Smooth muscle cell (in vitro differentiated cells): ENCODE measurements around the gene ETS1. TPM values are rescaled to one million over a fixed set of nuclear protein-coding genes. Genes with fewer than 3 reads are reported as not detected.

Experiments used
- DNase-seq: peaks from one replicate; lab custom pipeline; 2025; ENCODE audit not compliant: unreplicated experiment; lab: John Stamatoyannopoulos, UW
- H2AFZ ChIP-seq: fragments of 200-600 bp; sonication (generic); 2 replicates; pipeline ENCODE4 v1.6.0; 2016; ENCODE audit warnings: antibody characterized with exemption, low read depth, mild to moderate bottlenecking
- H3F3A ChIP-seq: fragments of 200-600 bp; sonication (generic); 2 replicates; pipeline ENCODE4 v1.6.0; 2017; ENCODE audit warnings: antibody characterized with exemption, low read depth
- H3K27ac ChIP-seq: fragments of 200-600 bp; sonication (generic); 2 replicates; pipeline ENCODE4 v1.5.1; 2016; ENCODE audit warnings: low read depth, mild to moderate bottlenecking
- H3K27me3 ChIP-seq: fragments of 200-600 bp; sonication (generic); 2 replicates; pipeline ENCODE4 v1.6.1; 2016; ENCODE audit warnings: low read depth, mild to moderate bottlenecking
- H3K36me3 ChIP-seq: fragments of 200-600 bp; sonication (generic); 2 replicates; pipeline ENCODE4 v1.5.1; 2016; ENCODE audit warnings: low read depth
- H3K4me1 ChIP-seq: fragments of 200-600 bp; sonication (generic); 2 replicates; pipeline ENCODE4 v1.5.1; 2016; ENCODE audit warnings: low read depth
- H3K4me2 ChIP-seq: fragments of 200-600 bp; sonication (generic); 2 replicates; pipeline ENCODE4 v1.6.0; 2016; ENCODE audit warnings: mild to moderate bottlenecking
- H3K4me3 ChIP-seq: fragments of 200-600 bp; sonication (generic); 2 replicates; pipeline ENCODE4 v1.5.1; 2016; ENCODE audit warnings: mild to moderate bottlenecking
- H3K79me2 ChIP-seq: fragments of 200-600 bp; sonication (generic); 2 replicates; pipeline ENCODE4 v1.6.0; 2016; ENCODE audit warnings: low read depth, mild to moderate bottlenecking
- H3K9ac ChIP-seq: fragments of 200-600 bp; sonication (generic); 2 replicates; pipeline ENCODE4 v1.6.0; 2016; ENCODE audit warnings: low read depth
- H3K9me3 ChIP-seq: fragments of 200-600 bp; sonication (generic); replicated peaks from 2 replicates; pipeline ENCODE4 v1.5.1; 2016; ENCODE audit warnings: low read depth
- H4K20me1 ChIP-seq: fragments of 200-600 bp; sonication (generic); 2 replicates; pipeline ENCODE4 v1.6.0; 2016; ENCODE audit warnings: low read depth
- WGBS: methylation state at CpG from one replicate; pipeline ENCODE4 v1.1.7; 2016; ENCODE audit warnings: low lambda C conversion rate; 5-methylcytosine and 5-hydroxymethylcytosine counted together
- polyA plus RNA-seq: library from polyadenylated mRNA; unstranded; fragments of >200 nt; fragmentation: Nextera tagmentation; extraction: Ambion mirVana; gene quantifications from 2 replicates; pipeline ENCODE4 v1.2.1, GENCODE V29; 2016
- total RNA-seq: library from RNA; depleted of rRNA; stranded (reverse); fragments of >200 nt; gene quantifications from 2 replicates; pipeline ENCODE4 v1.2.3, GENCODE V29; 2014
- TF ChIP-seq, protein P1 (sequence below): fragments of 200-600 bp; sonication (generic); IDR thresholded peaks from 2 replicates; pipeline ENCODE4 v1.5.1; 2017; ENCODE audit warnings: borderline replicate concordance, mild to moderate bottlenecking, antibody characterized with exemption; ENCODE audit not compliant: insufficient read depth, poor library complexity, severe bottlenecking

The ETS1 gene
- total and polyA plus RNA-seq, 2 experiments from 2014 or later, result 4.1 to 22.8 TPM

DNA sequence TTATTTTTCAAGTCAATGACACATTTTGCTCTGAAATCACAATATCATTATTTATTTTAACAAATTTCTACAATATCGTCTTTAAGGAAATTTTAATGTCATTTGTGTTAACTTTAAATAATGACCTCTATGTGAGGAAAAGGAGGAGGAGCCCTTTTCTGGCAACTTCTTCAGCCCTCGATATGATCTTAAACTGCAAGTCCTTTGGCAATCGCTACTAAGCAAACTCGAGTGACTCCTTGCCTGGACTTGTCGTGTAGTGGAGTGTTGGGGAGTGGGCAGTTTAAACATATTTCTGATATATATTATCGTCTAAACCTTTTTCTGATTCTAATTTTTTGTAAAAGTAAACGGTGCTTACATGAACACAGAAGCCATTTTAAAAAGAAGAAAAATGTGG lies 16.7 kb downstream of the ETS1 start:
- Histone ChIP-seq H3K4me3 (no peak overlapping the region), H3K27me3 (no peaks in the 10 kb centered on the region), H3K9me3 (no peaks in the 10 kb centered on the region), H3K36me3 (no peaks in the 10 kb centered on the region), H2AFZ (no peak overlapping the region), H4K20me1 (no peaks in the 10 kb centered on the region), H3K4me1 (no peaks in the 10 kb centered on the region), H3K79me2 (no peaks in the 10 kb centered on the region), H3K27ac (no peak overlapping the region), H3F3A (peaks cover 1% of the 10 kb centered on the region), H3K9ac (no peak overlapping the region), H3K4me2 (no peak overlapping the region)
- 94% methylated on average over 7 of the region's 7 CpGs for WGBS
- DNase-seq, result no peak
- TF ChIP-seq, protein P1, sequence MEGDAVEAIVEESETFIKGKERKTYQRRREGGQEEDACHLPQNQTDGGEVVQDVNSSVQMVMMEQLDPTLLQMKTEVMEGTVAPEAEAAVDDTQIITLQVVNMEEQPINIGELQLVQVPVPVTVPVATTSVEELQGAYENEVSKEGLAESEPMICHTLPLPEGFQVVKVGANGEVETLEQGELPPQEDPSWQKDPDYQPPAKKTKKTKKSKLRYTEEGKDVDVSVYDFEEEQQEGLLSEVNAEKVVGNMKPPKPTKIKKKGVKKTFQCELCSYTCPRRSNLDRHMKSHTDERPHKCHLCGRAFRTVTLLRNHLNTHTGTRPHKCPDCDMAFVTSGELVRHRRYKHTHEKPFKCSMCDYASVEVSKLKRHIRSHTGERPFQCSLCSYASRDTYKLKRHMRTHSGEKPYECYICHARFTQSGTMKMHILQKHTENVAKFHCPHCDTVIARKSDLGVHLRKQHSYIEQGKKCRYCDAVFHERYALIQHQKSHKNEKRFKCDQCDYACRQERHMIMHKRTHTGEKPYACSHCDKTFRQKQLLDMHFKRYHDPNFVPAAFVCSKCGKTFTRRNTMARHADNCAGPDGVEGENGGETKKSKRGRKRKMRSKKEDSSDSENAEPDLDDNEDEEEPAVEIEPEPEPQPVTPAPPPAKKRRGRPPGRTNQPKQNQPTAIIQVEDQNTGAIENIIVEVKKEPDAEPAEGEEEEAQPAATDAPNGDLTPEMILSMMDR, result no peak

DNA sequence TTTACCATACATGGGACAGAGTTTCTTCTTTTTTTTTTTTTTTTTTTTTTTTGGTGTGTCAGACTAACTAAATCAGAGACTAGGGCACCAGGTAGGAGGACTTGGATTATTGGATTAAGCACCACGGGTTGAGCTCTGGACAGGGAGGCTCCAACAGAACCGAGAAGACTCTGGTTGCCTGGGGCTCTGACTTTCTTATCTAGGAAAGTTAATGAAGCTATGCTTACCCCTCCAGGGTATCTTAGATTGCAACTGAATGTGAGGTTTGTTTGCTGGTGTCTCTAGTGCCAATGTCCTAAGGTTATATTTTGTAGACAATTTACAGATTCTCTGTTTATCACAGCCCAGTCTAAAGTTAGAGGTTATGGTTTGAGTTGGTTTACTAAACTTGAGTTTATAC lies 18.1 kb downstream of the ETS1 start:
- Histone ChIP-seq H3K9me3 (no peaks in the 10 kb centered on the region), H3K36me3 (no peaks in the 10 kb centered on the region), H3K79me2 (no peaks in the 10 kb centered on the region), H3F3A (no peaks in the 10 kb centered on the region), H3K4me1 (no peaks in the 10 kb centered on the region), H4K20me1 (no peaks in the 10 kb centered on the region), H2AFZ (no peak overlapping the region), H3K4me2 (no peak overlapping the region), H3K4me3 (no peak overlapping the region), H3K27me3 (no peaks in the 10 kb centered on the region), H3K9ac (no peak overlapping the region), H3K27ac (no peak overlapping the region)
- no peak for DNase-seq
- WGBS, result 0% methylated on average over 2 of the region's 2 CpGs
- TF ChIP-seq, protein P1, result no peak

DNA sequence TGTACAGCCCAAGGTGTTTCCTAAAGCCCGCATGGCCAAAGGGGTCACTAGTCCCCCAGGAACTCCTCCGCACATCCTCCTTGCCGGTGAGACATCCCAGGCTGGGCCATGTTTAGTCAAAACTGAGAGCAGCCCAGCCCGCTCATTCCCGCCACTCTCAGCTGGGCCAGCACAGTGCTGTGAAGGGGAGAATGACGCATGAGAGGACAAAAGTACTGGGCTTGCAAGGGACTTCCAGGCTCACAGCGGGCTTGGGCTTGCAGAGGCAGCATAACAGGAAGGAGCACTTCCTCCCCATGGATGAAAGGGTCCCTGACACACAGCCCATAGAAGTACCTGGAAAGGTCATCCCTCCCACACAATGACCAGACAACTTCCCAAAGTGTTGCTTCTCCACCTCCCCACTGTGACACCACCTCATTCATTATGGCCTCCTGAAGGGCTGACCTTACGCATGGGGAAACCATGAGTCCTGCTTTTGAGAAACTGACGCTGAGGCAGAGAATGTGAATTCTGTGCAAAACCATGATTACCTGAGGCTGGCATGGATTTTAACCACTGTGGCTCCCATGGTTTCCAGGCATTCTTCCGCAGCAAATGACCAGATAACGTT lies 19.1 kb downstream of the ETS1 start:
- Histone ChIP-seq H3K4me1 (no peaks in the 10 kb centered on the region), H3K27me3 (no peaks in the 10 kb centered on the region), H3K79me2 (no peaks in the 10 kb centered on the region), H3K4me3 (no peak overlapping the region), H3K4me2 (no peak overlapping the region), H3K9ac (no peak overlapping the region), H3K36me3 (no peaks in the 10 kb centered on the region), H2AFZ (no peak overlapping the region), H3K9me3 (no peaks in the 10 kb centered on the region), H3F3A (no peaks in the 10 kb centered on the region), H3K27ac (no peak overlapping the region), H4K20me1 (no peaks in the 10 kb centered on the region)
- WGBS, result 84% methylated on average over 11 of the region's 11 CpGs
- DNase-seq, result no peak
- TF ChIP-seq, protein P1, result no peak

DNA sequence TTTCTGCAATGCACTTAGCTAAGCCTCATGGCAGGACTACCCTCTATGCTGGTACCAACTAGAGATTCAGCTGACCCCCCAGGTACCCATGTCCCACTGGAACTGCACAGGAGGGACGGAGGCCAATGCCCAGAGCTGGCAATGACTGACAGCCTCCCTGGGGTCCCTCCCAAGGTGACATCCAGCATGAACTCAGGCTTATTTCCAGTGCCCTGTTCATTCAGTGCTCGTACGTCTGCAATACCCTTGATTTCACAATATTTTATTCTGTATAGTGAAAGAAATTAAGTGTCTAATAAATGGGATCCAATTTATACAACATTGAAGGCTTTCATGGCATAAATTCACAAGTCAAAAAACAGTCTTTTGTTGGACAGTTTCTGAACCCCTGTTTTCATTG lies 20.2 kb downstream of the ETS1 start:
- Histone ChIP-seq H3K4me1 (no peaks in the 10 kb centered on the region), H3K9ac (no peak overlapping the region), H3K27ac (no peak overlapping the region), H3K4me2 (no peak overlapping the region), H3K27me3 (no peaks in the 10 kb centered on the region), H3F3A (no peaks in the 10 kb centered on the region), H3K36me3 (no peaks in the 10 kb centered on the region), H4K20me1 (no peaks in the 10 kb centered on the region), H2AFZ (no peak overlapping the region), H3K9me3 (no peaks in the 10 kb centered on the region), H3K4me3 (no peak overlapping the region), H3K79me2 (no peaks in the 10 kb centered on the region)
- DNase-seq, result no peak
- TF ChIP-seq, protein P1, result no peak
- WGBS, result 97% methylated on average over 3 of the region's 3 CpGs
